ENCODE measurements around the gene ROR2. TPM values are rescaled to one million over a fixed set of nuclear protein-coding genes. Genes with fewer than 3 reads are reported as not detected.

The ROR2 gene
- total RNA-seq, 1 experiment from 2014 or later = 5.9 TPM

DNA sequence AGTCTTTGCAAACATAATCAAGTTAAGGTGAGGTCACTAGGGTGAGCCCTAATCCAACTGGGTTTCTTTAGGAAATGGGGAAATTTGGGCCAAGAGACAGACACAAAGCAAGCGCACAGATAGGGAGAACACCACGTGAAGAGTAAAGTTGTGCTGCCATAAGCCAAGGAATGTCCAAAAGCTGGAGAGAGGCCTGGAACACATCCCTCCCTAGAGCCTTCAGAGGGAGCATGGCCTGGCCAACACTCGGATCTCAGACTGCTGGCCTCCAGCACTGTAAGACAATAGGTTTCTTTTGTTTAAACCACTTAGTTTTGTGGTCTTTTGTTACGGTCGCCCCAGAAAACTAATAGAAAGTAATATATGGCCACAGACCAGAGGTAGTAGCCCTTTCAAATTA is 8.1 kb upstream of the ROR2 start:
- CTCF ChIA-PET = no interaction called here

DNA sequence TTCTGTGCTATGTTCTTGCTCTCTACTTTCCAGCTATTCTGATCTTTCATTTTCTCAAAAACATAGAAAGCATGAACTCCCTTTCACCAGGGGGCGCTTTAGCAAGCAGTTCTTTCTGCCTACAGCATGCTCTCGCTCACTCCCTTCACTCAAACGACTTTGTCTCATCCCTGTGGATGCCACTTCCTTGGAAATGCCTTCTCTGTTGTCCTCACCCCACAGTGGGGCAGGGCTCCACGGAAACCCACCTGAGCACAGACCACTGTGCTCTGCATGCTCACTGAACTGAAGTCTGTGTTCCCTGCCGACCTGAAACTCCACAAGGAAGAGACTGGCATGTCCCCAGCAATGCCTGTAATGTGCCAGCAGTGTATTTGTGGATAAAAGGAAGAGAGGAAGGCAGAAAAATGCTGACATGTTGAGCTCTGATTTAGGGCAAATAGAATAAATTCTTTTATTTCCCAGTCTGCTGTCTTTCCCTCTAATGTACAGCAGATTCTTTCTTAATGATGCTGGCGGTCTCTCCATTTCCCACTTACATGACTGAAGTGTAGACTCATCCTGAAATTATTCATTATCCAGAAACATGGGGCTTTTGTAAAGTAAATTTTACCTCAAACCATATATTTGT is 4.9 kb upstream of the ROR2 start:
- H3K27ac ChIP-seq (ENCODE audit: low read length) = no peak overlapping the region
- 0 out of 4 replicates have a peak overlapping the region, but pooled peaks of 1 of the 2 experiments have one; percentile 8 for H3K4me3 ChIP-seq (ENCODE audit: low read depth in 2 of 2, low read length in 2 of 2)
- ATAC-seq = peak; percentile 42; the same call in 1 of the 2 replicates
- H3K36me3 ChIP-seq (ENCODE audit: control insufficient read depth, insufficient read depth, low read length) = no peaks in the 10 kb centered on the region
- DNase-seq (ENCODE audit: low read depth, low spot score) = no peak
- no peaks in the 10 kb centered on the region for H3K9me3 ChIP-seq (ENCODE audit: control insufficient read depth, insufficient read depth, low read depth, low read length)
- peaks cover 2% of the 10 kb centered on the region; the same call in 1 of the 2 replicates for H3K27me3 ChIP-seq (ENCODE audit: control insufficient read depth, insufficient read depth, low read length)
- no TSS peak for BruUV-seq (replicated peaks)
- intact Hi-C loops (cut with micrococcal nuclease; ENCODE audit: unreplicated experiment) = loop anchor here (5.0 kb wide), 1 partner anchor 178 kb away; no protein-coding TSS in a partner anchor
- CTCF ChIA-PET = interaction anchor here (0.6 to 1.3 kb wide), 2 partner anchors 9 to 14 kb away, joined by 3 read pairs; no protein-coding TSS in a partner anchor
- in situ Hi-C loops (cut with HindIII; ENCODE audit: low pct_unique_long_range_greater_than_20kb, low sequenced_read_pairs) = no loop called here
- no peaks in the 10 kb centered on the region for H3K4me1 ChIP-seq (ENCODE audit: control insufficient read depth, insufficient read depth, low read length)
- TF ChIP-seq, protein P1, sequence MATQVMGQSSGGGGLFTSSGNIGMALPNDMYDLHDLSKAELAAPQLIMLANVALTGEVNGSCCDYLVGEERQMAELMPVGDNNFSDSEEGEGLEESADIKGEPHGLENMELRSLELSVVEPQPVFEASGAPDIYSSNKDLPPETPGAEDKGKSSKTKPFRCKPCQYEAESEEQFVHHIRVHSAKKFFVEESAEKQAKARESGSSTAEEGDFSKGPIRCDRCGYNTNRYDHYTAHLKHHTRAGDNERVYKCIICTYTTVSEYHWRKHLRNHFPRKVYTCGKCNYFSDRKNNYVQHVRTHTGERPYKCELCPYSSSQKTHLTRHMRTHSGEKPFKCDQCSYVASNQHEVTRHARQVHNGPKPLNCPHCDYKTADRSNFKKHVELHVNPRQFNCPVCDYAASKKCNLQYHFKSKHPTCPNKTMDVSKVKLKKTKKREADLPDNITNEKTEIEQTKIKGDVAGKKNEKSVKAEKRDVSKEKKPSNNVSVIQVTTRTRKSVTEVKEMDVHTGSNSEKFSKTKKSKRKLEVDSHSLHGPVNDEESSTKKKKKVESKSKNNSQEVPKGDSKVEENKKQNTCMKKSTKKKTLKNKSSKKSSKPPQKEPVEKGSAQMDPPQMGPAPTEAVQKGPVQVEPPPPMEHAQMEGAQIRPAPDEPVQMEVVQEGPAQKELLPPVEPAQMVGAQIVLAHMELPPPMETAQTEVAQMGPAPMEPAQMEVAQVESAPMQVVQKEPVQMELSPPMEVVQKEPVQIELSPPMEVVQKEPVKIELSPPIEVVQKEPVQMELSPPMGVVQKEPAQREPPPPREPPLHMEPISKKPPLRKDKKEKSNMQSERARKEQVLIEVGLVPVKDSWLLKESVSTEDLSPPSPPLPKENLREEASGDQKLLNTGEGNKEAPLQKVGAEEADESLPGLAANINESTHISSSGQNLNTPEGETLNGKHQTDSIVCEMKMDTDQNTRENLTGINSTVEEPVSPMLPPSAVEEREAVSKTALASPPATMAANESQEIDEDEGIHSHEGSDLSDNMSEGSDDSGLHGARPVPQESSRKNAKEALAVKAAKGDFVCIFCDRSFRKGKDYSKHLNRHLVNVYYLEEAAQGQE (IDR thresholded peaks at IDR 0.05; ENCODE audit: insufficient read depth in 1 of 2, low read depth in 2 of 2, low read length in 1 of 2) = no peak
- no peak for TF ChIP-seq TCF7L2 (IDR thresholded peaks at IDR 0.05; ENCODE audit: low read depth, low read length)
- TF ChIP-seq, protein P2, sequence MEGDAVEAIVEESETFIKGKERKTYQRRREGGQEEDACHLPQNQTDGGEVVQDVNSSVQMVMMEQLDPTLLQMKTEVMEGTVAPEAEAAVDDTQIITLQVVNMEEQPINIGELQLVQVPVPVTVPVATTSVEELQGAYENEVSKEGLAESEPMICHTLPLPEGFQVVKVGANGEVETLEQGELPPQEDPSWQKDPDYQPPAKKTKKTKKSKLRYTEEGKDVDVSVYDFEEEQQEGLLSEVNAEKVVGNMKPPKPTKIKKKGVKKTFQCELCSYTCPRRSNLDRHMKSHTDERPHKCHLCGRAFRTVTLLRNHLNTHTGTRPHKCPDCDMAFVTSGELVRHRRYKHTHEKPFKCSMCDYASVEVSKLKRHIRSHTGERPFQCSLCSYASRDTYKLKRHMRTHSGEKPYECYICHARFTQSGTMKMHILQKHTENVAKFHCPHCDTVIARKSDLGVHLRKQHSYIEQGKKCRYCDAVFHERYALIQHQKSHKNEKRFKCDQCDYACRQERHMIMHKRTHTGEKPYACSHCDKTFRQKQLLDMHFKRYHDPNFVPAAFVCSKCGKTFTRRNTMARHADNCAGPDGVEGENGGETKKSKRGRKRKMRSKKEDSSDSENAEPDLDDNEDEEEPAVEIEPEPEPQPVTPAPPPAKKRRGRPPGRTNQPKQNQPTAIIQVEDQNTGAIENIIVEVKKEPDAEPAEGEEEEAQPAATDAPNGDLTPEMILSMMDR (IDR thresholded peaks at IDR 0.05) = peak; percentile 82
- POLR2A ChIA-PET = interaction anchor here (0.6 kb wide), 1 partner anchor 160 kb away, joined by 5 read pairs; no protein-coding TSS in a partner anchor

More for the DNA sequence above, 8.1 kb upstream of the ROR2 start:
- Histone ChIP-seq H3K27me3 (ENCODE audit: control insufficient read depth, insufficient read depth, low read length) (no peaks in the 10 kb centered on the region), H3K4me1 (ENCODE audit: control insufficient read depth, insufficient read depth, low read length) (no peaks in the 10 kb centered on the region), H3K36me3 (ENCODE audit: control insufficient read depth, insufficient read depth, low read length) (no peaks in the 10 kb centered on the region), H3K4me3 (ENCODE audit: low read depth in 2 of 2, low read length in 2 of 2) (no peak overlapping the region), H3K9me3 (ENCODE audit: control insufficient read depth, insufficient read depth, low read depth, low read length) (no peaks in the 10 kb centered on the region), H3K27ac (ENCODE audit: low read length) (no peak overlapping the region)
- POLR2A ChIA-PET = no interaction called here
- ATAC-seq = no peak
- DNase-seq (ENCODE audit: low read depth, low spot score) = no peak
- TF ChIP-seq TCF7L2 (IDR thresholded peaks at IDR 0.05; ENCODE audit: low read depth, low read length) (no peak), SIN3A (IDR thresholded peaks at IDR 0.05; ENCODE audit: borderline replicate concordance, insufficient read depth, low read depth, low read length) (no peak), POLR2AphosphoS5 (IDR thresholded peaks at IDR 0.05; ENCODE audit: low read depth, low read length) (no peak)
- TF ChIP-seq, protein P2 (IDR thresholded peaks at IDR 0.05) = no peak
- TF ChIP-seq, protein P1 (IDR thresholded peaks at IDR 0.05; ENCODE audit: insufficient read depth in 1 of 2, low read depth in 2 of 2, low read length in 1 of 2) = no peak
- in situ Hi-C loops (cut with HindIII; ENCODE audit: low pct_unique_long_range_greater_than_20kb, low sequenced_read_pairs) = no loop called here
- intact Hi-C loops (cut with micrococcal nuclease; ENCODE audit: unreplicated experiment) = no loop called here
- no TSS peak for BruUV-seq (replicated peaks)

Measured in Panc1 (cell line).